HK-2 (cell line): ENCODE results near the gene LRRC8E.
"Not testable (repeated sequence)": the region's sequence is repeated elsewhere in the genome, so short reads cannot be mapped to it uniquely, and the experiment has no call there.

Experiments
- DNase-seq: peaks from one replicate; pipeline ENCODE4 v3.0.0-alpha.2; 2018; ENCODE audit not compliant: unreplicated experiment

LRRC8E gene

DNA sequence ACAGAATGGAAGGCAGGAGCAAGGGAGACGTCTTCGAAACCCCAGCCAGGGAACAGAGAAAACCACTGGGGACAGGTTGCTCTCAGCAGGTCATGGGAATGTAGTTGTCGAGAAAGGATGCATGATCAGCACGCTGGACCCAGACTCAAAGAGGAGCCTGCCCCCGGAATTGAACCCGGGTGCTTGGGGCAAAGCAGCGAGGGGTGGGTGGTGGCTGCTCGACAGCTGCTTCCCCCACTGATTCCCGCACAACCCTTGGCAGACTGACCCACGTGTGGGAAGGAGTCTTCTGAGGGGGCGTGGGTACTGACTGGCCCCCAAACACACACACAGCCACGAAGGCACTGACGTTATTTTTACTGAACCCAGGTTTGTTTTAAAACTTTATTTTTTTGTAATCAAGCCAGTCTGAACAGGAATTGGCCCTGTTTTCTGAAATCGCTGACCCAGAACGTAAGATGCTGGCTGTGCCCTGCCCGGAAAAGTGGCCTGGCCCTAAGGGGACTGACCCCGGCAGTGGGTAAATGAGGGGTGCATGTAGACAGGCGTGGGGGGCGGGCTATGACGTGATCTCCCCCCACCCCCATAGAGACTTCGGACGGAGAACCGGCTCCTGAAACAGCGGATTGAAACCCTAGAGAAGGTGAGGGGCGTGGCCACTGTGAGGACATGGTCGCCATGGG lies 32.7 kb upstream of the LRRC8E start:
- no peak for DNase-seq

DNA sequence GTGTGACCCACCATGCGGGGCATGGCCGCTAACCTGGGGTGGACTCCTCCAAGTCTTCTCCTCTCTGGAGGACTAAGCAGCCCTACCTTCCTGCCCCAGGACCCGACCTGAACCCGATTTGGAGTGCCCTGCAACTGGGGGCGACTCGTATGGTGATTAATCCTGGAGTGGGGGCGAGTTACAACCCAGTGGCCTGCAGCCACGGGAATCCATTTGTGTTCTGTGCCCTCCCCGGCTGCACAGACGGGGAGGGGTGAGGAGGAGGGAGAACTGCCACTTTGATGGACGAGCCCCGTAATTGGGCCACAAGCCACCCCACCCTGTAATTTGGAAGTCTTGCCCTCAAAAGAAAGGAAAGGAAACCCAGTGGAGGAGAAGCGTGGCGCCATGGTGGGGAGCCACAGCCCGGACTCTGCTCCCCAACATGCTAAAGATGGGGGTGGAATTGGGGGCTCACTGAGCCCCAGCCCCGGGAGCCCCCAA lies 32.2 kb upstream of the LRRC8E start:
- DNase-seq: no peak

DNA sequence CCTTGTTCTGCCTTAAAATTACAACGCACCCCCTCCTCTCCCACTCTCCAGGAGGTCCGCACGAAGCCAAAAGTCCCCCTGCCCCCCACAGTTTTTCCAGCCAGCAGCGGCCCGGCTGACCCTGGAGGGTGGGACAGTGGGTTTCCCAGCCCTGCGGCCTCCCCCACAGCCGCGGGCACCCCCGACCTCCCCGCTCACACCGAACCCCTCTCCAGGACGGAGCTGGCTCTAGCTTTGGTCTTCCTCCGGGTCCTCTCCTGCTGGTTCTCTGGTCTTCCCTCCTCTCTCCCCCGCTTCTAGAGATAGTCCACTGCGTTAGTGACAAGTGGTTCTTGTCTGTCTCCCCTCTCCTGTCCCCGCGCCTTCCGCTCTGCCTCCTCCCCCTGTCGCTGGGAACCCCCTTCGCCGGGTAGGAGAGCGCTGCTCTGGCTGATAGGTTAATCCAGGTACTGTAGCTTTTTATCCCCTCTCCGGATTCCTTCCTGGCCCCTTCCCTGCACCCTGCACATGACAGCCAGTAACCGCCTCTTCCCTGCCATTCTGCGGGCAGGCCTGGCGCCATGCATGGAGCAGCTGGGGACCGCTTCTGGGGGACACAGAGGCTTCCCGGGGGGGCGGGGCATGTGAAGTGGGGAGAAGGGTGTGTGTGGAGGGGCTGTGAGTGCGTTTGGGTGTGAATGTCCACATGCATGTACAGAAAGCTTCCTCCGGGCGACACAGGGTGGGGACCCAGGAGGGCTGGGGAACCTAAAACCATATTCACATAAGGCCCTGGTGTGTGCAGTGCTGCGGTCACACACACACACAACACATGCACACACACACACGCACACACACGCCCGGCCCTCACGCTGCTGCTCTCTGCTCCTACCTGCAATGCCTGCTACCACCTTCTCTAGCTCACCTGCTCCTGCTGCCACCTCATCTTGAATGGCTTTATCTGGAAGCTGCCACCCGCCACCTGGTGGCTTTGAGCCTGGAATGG lies 31.3 kb upstream of the LRRC8E start:
- DNase-seq: no peak

DNA sequence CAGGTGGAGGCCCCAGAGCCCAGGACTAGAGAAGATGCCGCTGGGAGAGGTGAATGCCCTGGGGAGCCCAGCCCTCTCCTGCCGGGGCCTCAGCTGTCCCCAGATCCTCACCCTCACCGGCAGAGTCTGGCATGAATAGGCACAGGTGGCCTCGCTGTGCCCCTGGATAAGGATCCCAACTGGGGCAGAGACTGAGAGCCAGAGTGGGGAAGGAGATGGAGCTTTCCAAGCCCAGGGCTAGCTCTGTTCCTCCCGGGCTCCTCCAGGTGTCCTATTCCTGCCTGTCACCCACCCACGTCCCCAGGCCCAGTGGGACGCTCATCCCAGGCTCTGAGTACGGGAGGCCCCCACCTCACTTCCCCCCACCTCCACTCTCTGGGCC lies 30.6 kb upstream of the LRRC8E start:
- DNase-seq: no peak

DNA sequence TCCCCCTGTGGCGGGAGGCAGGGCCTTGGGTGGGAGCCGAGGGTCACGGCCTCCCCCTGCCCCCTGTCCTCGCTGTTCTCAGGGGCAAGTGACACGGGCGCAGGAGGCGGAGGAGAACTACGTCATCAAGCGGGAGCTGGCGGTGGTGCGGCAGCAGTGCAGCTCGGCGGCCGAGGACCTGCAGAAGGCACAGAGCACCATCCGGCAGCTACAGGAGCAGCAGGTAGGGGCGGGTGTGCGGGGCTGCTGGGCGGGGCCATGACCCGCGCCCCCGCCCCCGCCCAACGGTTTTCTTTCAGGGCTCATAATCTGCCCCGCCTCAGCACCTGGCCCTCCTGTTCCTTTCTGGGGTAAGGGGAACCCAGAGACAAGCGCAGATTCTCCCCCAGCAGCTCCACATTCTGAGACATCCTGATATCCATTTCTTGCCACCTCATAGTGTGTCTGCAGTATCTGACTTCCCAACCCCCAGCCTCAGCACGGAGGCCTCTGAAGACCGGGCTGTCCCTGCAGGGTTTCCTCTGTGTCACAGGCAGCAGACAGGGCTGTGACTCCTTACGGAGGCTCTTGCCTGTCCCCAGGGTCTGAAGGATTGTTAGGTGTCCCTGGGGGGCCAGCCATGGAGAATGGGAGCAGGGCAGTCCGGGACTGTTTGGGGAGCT lies 30.1 kb upstream of the LRRC8E start:
- no peak for DNase-seq

DNA sequence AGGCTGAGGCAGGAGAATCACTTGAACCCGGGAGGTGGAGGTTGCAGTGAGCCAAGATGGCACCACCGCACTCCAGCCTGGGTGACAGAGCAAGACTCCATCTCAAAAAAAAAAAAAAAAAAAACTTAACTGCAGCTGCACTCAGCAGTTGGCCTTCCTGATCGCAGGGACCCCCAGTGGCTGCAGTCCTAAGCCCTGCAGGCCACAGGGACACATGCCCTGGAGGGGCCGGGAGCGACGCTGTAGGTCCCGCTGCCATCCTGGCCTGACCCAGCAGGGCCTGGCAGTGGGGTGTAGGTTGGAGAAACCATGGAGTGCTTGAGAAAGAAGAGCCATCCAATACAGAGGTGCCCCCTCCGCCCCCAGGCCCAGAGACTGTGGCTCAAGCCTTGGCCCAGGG lies 29.2 kb upstream of the LRRC8E start:
- DNase-seq: not testable (repeated sequence)

DNA sequence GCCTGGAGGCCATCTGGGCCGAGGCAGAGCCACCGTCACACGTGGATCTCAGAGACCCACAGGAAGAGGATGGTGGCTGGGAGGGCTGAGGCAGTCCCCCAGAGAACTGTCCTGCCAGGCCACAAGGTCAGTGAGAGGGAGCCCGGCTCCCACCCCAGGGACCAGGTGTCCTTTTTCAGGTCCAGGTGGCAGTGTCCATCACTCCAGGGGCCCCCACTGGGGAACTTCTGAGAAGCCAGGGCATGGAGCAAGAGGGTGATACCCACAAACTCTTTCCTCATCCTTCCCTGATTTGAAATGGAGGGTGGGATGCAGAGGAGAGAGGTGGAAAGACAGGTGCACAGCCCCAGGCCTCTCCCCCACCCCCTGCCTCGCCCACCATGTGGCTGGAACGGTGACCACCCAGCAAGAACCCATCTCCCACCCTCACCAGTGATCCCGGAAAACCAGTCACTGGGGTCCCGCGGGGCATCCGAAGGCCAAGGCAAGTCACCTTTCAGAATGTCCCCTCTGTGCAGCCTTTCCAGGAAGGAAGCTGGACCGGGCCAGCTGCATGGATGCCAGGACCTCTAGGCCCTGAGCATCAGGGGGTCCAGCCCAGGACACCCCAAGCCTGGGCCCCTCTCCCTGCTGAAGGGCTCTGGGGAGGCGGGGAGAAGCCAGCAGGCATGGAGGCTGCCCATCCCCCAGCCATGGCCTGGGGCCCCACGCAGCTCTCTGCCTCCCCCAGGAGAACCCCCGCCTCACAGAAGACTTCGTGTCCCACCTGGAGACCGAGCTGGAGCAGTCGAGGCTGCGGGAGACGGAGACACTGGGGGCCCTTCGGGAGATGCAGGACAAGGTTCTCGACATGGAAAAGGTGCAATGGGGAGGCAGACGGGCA lies 28.2 kb upstream of the LRRC8E start:
- DNase-seq: no peak

DNA sequence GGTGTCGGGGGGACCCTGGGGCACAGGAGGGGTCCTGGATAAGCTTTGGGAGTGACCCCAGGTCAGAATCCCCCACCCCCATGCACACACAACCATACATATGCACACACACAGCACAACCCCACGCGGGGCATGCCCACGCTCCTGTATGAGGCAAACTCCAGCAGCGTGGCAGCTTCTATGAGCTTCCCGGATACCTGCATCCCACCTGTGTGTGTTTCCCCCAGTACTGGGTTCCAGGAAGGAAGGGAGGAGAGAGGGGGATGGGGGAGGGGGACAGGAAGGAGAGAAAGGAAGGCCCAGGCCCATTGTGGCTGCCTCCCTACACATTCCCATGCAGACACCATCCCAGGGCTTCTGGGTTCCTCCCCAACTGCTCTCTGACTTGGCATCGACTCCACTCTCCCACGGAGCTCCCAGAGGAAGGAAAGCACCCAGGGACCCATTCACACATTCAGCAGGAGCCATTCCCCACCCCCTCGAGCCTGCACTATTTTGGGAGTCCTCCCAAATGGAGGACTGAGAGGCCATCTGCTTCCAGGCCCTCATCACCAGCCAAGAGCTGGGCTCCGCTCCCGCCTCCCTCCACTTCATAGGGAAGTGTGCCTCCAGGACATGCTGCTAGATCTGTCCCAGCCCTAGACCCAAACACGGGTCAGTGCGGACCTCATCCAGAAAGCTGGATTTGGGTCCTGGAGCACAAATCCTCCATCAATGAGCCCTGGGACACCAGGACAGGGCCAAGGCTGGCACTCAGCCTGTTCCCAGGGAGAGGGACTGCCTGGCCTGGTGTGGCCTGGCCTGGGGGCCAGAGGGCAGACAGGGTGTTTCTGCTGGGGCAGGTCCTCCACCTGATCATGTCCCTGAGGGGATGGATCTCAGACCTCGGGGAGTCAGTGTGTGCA lies 27.3 kb upstream of the LRRC8E start:
- DNase-seq: no peak

DNA sequence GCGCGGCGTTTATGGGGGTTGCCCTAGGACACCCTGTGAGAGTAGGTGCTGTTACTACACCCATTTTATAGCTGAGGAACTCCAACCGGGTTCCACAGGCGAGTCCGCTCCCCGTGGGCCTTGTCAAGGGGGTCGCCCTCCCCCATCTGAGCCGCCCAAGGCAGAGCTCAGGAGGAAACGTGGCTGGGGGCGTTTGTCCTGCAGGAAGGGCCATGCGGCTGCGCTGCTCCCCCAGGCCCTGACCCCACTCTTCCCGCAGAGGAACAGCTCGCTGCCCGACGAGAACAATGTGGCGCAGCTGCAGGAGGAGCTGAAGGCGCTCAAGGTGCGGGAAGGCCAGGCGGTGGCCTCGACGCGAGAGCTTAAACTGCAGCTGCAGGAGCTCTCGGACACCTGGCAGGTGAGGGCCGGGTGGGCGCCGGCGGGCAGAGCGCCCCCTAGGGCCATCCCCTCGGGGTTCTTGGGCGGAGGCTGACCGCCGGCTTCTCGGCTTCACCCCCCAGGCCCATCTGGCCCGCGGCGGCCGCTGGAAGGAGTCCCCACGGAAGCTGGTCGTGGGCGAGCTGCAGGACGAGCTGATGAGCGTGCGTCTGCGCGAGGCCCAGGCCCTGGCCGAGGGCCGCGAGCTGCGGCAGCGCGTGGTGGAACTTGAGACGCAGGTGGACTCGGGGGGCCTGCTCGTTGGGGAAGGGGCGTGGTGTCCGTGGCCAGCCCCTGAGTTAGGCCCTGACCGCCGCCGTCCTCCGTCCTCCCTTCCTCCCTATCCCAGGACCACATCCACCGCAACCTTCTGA lies 26.5 kb upstream of the LRRC8E start:
- DNase-seq: no peak

DNA sequence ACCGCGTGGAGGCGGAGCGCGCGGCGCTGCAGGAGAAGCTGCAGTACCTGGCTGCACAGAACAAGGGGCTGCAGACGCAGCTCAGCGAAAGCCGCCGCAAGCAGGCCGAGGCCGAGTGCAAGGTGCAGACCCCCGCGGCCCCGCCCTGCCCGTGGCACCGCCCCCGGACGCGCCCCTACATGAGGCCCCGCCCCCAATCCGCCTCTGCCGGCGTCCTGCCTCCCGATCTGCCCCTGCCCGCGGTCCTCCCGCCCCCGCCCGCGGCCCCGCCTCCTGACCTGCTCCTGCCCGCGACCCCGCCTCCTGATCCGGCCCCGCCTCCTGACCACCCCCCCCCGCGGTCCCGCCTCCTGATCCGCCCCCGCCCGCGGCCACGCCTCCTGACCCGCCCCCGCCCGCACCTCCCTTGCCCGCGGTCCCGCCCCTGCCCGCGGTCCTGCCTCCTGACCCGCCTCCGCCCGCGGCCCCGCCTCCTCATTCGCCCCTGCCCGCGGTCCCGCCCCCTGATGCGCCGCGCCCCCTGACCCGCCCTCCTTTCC lies 25.8 kb upstream of the LRRC8E start:
- no peak for DNase-seq

DNA sequence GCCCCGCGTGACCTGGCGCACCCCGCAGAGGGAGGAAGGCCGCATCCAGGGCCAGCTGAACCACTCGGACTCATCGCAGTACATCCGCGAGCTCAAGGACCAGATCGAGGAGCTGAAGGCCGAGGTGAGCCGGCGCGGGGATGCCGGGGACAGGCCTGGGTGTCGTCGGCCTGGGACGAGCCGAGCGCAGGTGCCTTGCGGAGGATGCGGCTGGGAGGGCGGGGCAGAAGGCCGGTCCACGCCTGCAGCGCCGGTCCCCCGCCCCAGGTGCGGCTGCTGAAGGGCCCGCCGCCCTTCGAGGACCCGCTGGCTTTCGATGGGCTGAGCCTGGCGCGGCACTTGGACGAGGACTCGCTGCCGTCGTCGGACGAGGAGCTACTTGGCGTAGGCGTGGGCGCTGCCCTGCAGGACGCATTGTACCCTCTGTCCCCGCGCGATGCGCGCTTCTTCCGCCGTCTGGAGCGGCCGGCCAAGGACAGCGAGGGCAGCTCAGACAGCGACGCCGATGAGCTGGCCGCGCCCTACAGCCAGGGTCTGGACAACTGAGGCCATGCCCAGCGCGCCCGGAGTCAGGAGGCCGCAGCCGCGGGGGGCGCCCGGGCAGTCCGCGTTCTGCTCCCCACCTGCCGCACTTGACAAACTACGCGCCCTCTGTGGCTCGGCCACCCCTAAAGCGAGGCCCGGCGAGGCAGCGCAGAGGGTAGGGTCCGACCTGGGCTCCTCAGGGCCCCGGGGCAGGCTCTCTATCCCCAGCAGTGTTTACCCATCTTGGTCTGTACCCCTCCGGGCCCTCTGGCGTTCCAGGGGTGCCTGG lies 24.9 kb upstream of the LRRC8E start:
- no peak for DNase-seq

DNA sequence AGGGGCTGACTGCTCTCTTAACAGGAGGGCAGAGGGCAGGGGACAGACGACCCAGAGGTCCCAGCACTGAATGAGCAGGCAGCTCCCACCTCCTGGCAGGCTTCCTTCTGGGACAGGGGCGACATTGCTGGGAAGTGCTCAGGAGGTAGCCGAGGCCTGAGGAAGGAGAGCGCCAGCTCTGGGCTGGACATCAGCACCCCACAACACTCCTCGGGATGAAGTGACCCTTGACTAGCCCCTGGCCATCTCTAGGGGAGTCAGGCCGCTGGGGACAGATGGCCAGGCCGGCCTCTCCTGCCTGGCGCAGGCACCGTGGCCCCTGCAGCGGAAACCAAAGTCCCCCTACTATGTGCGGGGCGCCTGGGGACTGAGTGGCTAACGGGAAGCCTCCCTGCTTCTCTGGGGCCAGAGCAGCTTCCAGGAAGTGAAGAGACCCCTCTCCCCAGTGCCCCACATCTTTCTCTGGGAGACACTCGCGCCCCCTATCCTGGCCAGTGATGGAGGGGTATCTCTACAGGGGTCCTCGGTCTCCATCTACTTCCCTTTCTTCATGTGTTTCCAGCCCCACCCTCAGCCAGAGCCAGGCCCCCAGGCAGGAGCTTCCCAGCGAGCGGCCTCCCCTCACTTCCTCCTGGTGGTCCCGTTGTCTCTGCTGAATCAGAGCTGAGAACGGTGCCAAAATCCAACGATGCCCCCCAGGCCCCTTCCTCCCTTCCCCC lies 24.2 kb upstream of the LRRC8E start:
- DNase-seq: no peak

DNA sequence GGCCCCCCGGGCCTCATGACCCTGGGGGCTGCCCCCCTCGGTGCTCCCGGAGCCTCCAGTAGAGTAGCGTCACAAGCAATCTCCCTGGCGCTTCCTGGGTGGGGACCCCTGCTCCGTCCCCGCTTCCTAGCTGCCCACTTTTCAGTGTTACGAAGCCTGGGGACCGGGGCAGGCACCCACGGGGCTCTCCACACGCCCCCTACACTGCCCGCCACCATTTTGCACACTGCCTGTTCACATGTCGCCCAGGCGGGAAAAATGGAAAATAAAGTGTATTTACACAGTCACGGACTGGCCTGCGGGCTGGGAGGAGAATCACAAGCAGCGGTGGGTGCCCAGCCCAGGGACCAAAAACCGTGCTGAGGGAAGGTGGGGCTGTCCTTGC lies 23.6 kb upstream of the LRRC8E start:
- DNase-seq: no peak

DNA sequence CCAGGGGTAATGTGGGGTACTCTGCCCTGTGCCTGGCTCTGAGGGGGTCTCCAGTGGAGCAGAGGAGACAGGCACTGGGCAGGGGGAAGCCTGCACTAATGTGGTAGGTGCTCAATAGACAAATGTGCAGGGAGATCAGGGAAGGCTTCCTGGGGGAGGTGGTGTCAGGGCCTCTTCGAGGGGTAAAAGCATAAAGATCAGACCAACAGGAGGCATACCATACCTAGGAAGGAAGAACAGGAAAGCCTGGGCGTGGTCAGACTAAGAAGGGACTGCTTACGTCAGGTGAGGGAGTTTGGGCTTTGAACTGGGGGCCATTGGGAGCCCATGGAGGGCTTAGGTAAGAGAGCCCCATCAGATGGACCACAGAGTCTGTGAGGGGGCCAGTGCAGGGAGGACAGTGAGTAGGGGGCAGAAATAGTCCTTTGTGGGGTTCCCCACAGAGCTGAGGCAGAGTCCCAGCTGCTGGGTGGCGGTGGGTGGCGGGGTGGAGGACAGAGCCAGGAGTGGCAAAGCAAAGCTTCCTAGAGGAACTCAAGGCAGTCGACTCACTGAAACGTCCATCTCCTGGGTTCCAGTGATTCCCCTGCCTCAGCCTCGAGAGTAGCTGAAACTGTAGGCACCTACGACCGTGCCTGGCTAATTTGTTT lies 22.9 kb upstream of the LRRC8E start:
- DNase-seq: no peak

DNA sequence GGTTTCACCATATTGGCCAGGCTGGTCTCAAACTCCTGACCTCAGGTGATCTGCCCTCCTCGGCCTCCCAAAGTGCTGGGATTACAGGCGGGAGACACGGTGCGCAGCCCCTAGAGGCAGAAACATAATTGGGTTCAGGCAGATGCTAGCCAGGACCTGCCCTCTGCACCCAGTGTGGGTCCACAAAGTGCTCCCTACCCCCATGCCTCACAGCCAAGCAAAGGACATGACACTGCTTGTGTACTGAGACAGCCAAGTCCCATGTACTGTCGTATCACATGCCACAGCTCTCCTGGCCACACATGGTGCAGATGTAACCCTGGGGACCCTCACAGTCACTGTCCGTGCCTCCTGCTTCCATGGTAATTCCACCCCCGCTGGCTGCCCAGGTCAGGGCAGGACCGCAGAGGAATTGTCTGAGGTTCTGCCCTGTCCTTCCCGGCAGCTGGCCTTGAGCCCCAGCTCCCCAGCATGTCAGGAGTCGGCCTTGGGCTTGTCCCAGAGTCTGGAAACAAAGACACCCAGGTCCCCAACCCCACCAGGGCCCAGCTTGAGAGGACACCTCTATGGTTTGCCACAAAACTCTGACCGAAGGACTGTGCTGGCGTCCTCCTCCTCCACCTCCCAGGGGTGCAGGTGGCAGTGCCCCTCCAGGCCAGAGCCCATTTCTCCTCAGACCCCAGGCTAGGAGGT lies 21.8 kb upstream of the LRRC8E start:
- no peak for DNase-seq

DNA sequence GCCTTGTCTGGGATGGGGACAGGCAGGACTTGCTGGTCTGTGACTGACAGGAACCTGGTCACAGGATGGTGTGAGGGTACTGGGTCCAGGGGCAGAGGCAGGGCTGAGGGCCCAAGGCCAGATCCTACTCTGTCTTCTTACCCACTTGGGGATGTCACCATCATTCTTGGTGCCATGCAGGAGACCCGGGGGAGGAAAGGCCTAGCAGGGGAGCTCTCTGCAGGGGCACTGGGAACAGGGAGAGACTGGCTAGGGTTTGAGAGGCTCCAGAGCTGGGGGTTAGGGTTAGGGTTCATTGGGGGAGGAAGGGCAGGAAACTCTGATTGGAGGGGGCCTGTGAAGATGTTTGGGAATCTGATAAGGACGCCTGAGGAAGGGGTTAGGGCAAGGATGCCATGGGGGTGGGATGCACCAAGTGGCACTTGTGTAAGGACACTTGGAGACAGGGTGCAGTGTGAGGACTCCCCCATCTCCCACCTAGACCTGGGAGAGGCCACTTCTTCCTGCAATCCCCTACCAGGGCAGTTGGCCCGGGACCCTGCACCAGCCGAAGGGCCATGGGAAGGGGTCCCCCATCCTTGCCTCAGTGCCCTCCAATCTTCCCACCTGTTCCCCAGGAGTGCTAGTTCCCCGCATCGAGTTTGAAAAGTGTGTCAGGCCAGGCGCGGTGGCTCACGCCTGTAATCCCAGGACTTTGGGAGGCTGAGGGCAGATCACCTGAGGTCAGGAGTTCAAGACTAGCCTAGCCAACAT lies 21.0 kb upstream of the LRRC8E start:
- DNase-seq: no peak
